Measurements from ENCODE around the gene HIGD1C. TPM values are rescaled to one million over a fixed set of nuclear protein-coding genes. Genes with fewer than 3 reads are reported as not detected.

The HIGD1C gene
- total and polyA plus RNA-seq, 2 of the 8 experiments (the other 6 are each of a cell fraction or from before 2014, with no cell fraction given): not detected

- TF ChIP-seq TAF7 (optimal IDR thresholded peaks at IDR 0.05; ENCODE audit: borderline replicate concordance, low read depth, low read length): no peak
Measured at GRCh38 chr12:50925920-50926319, 26.4 kb upstream of the HIGD1C start (continued).

All from H1 (cell line).